HG03175 (cell line): ENCODE results near the gene ZNF284.

ENCODE experiments used
- ATAC-seq: cut with Tn5 transposase; IDR thresholded peaks from one replicate; pipeline ENCODE4 v1.9.1; 2021; ENCODE audit warnings: mild to moderate bottlenecking, moderate library complexity; ENCODE audit not compliant: unreplicated experiment

The ZNF284 gene

GRCh38 chr19:44071824-44072542 lies at the start of gene ZNF284:
Gene ZNF284, plus strand, starts transcription at chr19:44072159. Its CDS starts 4,231 bp downstream, at chr19:44076390.
- peak; percentile 98 for ATAC-seq

- ATAC-seq: no peak
Measured at GRCh38 chr19:44024900-44025216, 47.1 kb upstream of the ZNF284 start.

GRCh38 chr19:44025217-44025936 lies 46.6 kb upstream of the ZNF284 start, which contains the start of gene ZNF222:
Gene ZNF222, plus strand, starts transcription at chr19:44025379. Its CDS starts 58 bp downstream, at chr19:44025437.
- ATAC-seq: peak; percentile 93

- no peak for ATAC-seq
Measured at GRCh38 chr19:44026622-44027021, 45.3 kb upstream of the ZNF284 start.

GRCh38 chr19:44032001-44032610 lies 39.9 kb upstream of the ZNF284 start:
- ATAC-seq: no peak

GRCh38 chr19:44042147-44042546 lies 29.8 kb upstream of the ZNF284 start:
- no peak for ATAC-seq

- no peak for ATAC-seq
Measured at GRCh38 chr19:44050740-44051649, 21.0 kb upstream of the ZNF284 start.

GRCh38 chr19:44051650-44052402 lies 20.1 kb upstream of the ZNF284 start, which contains the start of gene ZNF223:
Gene ZNF223, plus strand, starts transcription at chr19:44052036. Its CDS starts 3,141 bp downstream, at chr19:44055177.
- ATAC-seq: peak; percentile 53

GRCh38 chr19:44055870-44056269 lies 16.1 kb upstream of the ZNF284 start:
- no peak for ATAC-seq

GRCh38 chr19:44059229-44059628 lies 12.7 kb upstream of the ZNF284 start:
- no peak for ATAC-seq

- ATAC-seq: no peak
Measured at GRCh38 chr19:44061038-44061437, 10.9 kb upstream of the ZNF284 start.

- no peak for ATAC-seq
Measured at GRCh38 chr19:44066305-44066704, 5.7 kb upstream of the ZNF284 start.

- ATAC-seq: no peak
Measured at GRCh38 chr19:44069415-44069814, 2.5 kb upstream of the ZNF284 start.

GRCh38 chr19:44072543-44073401 lies 813 bp downstream of the ZNF284 start:
- ATAC-seq: no peak

- no peak for ATAC-seq
Measured at GRCh38 chr19:44076325-44076724, 4.4 kb downstream of the ZNF284 start.

GRCh38 chr19:44092108-44092507 lies 20.1 kb downstream of the ZNF284 start:
- ATAC-seq: no peak

- ATAC-seq: peak; percentile 74
Measured at GRCh38 chr19:44093931-44094765, 22.2 kb downstream of the ZNF284 start, which contains the start of gene ZNF224. Gene ZNF224, plus strand, starts transcription at chr19:44094361. Its CDS starts 3,513 bp downstream, at chr19:44097874.

- ATAC-seq: no peak
Measured at GRCh38 chr19:44107751-44108150, 35.8 kb downstream of the ZNF284 start.
